Putamen (tissue), 1 donor: ENCODE measurements around the gene FRMD5.
A peak's percentile ranks its signal among the peaks of the same experiment; 100 is the strongest.

Experiments
- DNase-seq: peaks from one replicate; pipeline ENCODE4 v3.0.0-alpha.2; 2016; ENCODE audit warnings: low spot score

Gene FRMD5

GRCh38 chr15:43923553-43923952 lies 271.5 kb downstream of the FRMD5 start:
- no peak for DNase-seq

- no peak for DNase-seq
These were observed 273.1 kb downstream of the FRMD5 start for GRCh38 chr15:43922021-43922420.

GRCh38 chr15:43920815-43921214 lies 274.3 kb downstream of the FRMD5 start:
- DNase-seq = no peak

- no peak for DNase-seq
These were observed 274.8 kb downstream of the FRMD5 start for GRCh38 chr15:43920254-43920600.

GRCh38 chr15:43919540-43920253 lies 275.4 kb downstream of the FRMD5 start:
- DNase-seq = no peak

GRCh38 chr15:43918717-43919116 lies 276.4 kb downstream of the FRMD5 start:
- no peak for DNase-seq

- DNase-seq = no peak
These were observed 278.8 kb downstream of the FRMD5 start for GRCh38 chr15:43916326-43916660.

- DNase-seq = no peak
These were observed 279.3 kb downstream of the FRMD5 start for GRCh38 chr15:43915631-43916325.

GRCh38 chr15:43913941-43914340 lies 281.1 kb downstream of the FRMD5 start:
- DNase-seq = no peak

GRCh38 chr15:43913026-43913780 lies 281.9 kb downstream of the FRMD5 start:
- peak; percentile 58 for DNase-seq

- DNase-seq = peak; percentile 64
These were observed 282.9 kb downstream of the FRMD5 start for GRCh38 chr15:43912208-43912607.

- peak; percentile 77 for DNase-seq
These were observed 283.8 kb downstream of the FRMD5 start for GRCh38 chr15:43911235-43911781.

- DNase-seq = no peak
These were observed 286.5 kb downstream of the FRMD5 start for GRCh38 chr15:43908516-43909050.

GRCh38 chr15:43905755-43906154 lies 289.3 kb downstream of the FRMD5 start:
- no peak for DNase-seq

GRCh38 chr15:43903864-43904290 lies 291.2 kb downstream of the FRMD5 start:
- DNase-seq = peak; percentile 49

- no peak for DNase-seq
These were observed 293.6 kb downstream of the FRMD5 start for GRCh38 chr15:43901495-43901894.

- no peak for DNase-seq
These were observed 294.1 kb downstream of the FRMD5 start for GRCh38 chr15:43900996-43901395.

- DNase-seq = no peak
These were observed 295.1 kb downstream of the FRMD5 start for GRCh38 chr15:43899928-43900327.

GRCh38 chr15:43898891-43899290 lies 296.2 kb downstream of the FRMD5 start:
- DNase-seq = no peak

- DNase-seq = no peak
These were observed 298.5 kb downstream of the FRMD5 start for GRCh38 chr15:43896543-43896942.

- DNase-seq = no peak
These were observed 299.5 kb downstream of the FRMD5 start for GRCh38 chr15:43895586-43895985.

- DNase-seq = no peak
These were observed 301.1 kb downstream of the FRMD5 start for GRCh38 chr15:43893956-43894355.

GRCh38 chr15:43889042-43889441 lies 306.0 kb downstream of the FRMD5 start:
- DNase-seq = no peak
